Left lung (tissue), 10 donors: ENCODE measurements around the gene INPPL1. TPM values are rescaled to one million over a fixed set of nuclear protein-coding genes. Genes with fewer than 3 reads are reported as not detected.
"Not testable (repeated sequence)": the region's sequence is repeated elsewhere in the genome, so short reads cannot be mapped to it uniquely, and the experiment has no call there.

Experiments used
- ATAC-seq: fragments of 200-7000 bp; cut with Tn5 transposase; one replicate; pipeline ENCODE4 v1.9.1; 2020; ENCODE audit warnings: moderate library complexity
- DNase-seq, 4 donors: peaks; one replicate each; pipeline ENCODE4 v3.0.0-alpha.2; 2013 to 2020
- H3K27ac ChIP-seq, 2 donors: fragments of 200-600 bp; sonication (generic) in 1 of 2; one replicate each; pipeline versions ENCODE4 v1.5.0 to v1.8.0; 2020 to 2021
- H3K27me3 ChIP-seq, 2 donors: fragments of 200-600 bp; sonication (generic) in 1 of 2; one replicate each; pipeline versions ENCODE4 v1.5.0 to v1.8.0; 2020 to 2021
- H3K36me3 ChIP-seq, 2 donors: fragments of 200-600 bp; sonication (generic) in 1 of 2; one replicate each; pipeline versions ENCODE4 v1.5.0 to v1.8.0; 2020 to 2021
- H3K4me1 ChIP-seq, 2 donors: fragments of 200-600 bp; one replicate each; pipeline ENCODE4 v1.8.0; 2021
- H3K4me3 ChIP-seq, 2 donors: fragments of 200-600 bp; sonication (generic) in 1 of 2; one replicate each; pipeline versions ENCODE4 v1.5.0 to v1.8.0; 2020 to 2021; ENCODE audit warnings: mild to moderate bottlenecking in 1 of 2
- H3K9me3 ChIP-seq, 2 donors: fragments of 200-600 bp; sonication (generic) in 1 of 2; one replicate each; pipeline versions ENCODE4 v1.5.0 to v1.8.0; 2020 to 2021
- CTCF ChIP-seq, 2 donors: fragments of 200-600 bp; sonication (generic) in 1 of 2; IDR thresholded peaks; one replicate each; pipeline versions ENCODE4 v1.5.0 to v1.8.0; 2021; ENCODE audit warnings: antibody characterized with exemption in 2 of 2
- intact Hi-C, 2 donors: fragments of 100-400 bp; cut with DNase I; formaldehyde crosslinking; loops; one replicate each; pipeline versions ENCODE4 v1.11.2 to v1.14.2; 2022
- polyA plus RNA-seq, 6 donors: library from polyadenylated mRNA; unstranded; fragments of 120-200 nt; gene quantifications; one replicate each; pipeline ENCODE4 v1.2.1, GENCODE V29; 2013; ENCODE audit not compliant: insufficient read length in 6 of 6
- total RNA-seq, 2 donors: library from RNA; stranded (reverse); fragmentation: NEBNext Ultra II Directional; extraction: Animal tissue kit (Norgen Biotek cat#: 25700); gene quantifications; one replicate each; pipeline ENCODE4 v1.2.1, GENCODE V29; 2021
- donor health status: DM: no; HTN: yes; CAD: no.
- donor health status: DM: no; HTN: no; CAD: no.

The INPPL1 gene
- total and polyA plus RNA-seq, 8 donors: 140 to 218 (median 165) TPM

GRCh38 chr11:72179804-72180396 lies 44.7 kb upstream of the INPPL1 start:
- H3K27ac ChIP-seq: no peak overlapping the region
- H3K4me3 ChIP-seq: no peak overlapping the region
- DNase-seq (no peak), ATAC-seq (no peak)
- no peaks in the 10 kb centered on the region for H3K27me3 ChIP-seq
- peaks cover 0 to 5% of the 10 kb centered on the region in 2 donors for H3K4me1 ChIP-seq
- H3K36me3 ChIP-seq: no peaks in the 10 kb centered on the region
- intact Hi-C loops: no loop called here
- no peaks in the 10 kb centered on the region for H3K9me3 ChIP-seq
- TF ChIP-seq CTCF (IDR thresholded peaks at IDR 0.05): no peak

DNA sequence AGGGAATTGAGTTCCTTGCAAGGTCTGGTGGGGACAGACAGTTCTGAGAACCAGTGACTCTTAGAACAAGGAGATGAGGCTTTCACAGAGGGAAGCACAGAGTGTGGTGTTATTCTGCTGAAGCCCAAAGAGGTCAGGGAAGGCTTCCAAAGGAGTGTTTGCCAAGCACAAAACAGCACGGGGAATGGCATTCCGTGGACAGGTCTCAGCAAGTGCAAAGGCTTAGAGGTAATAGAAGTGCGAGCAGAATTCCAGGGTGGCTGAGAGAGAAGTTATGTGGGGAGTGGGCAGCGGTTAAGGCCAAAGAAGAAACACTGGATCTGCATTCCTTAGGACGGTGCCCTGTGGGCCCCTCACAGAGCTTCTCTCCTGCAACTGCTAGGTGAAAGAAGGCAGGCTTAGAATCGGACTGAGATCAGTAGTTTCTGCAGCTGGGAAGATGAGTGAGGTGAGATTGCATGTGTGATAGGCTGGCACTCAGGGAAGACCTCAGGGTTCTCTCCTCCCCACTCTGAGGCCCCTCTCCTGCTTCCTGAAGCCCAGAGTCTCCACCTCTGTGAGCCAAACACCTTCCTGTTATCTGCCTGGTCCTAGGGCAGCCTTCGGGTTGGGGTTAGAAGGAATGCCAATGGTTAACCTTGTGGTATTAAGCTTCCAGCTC lies 43.5 kb upstream of the INPPL1 start:
- H3K27ac ChIP-seq: peak overlapping the region in 1 of 2 donors; percentile 25
- ATAC-seq: peak; percentile 36
- H3K36me3 ChIP-seq, H3K4me1 ChIP-seq, H3K27me3 ChIP-seq, H3K4me3 ChIP-seq, H3K9me3 ChIP-seq, intact Hi-C loops, DNase-seq: not testable (repeated sequence)

- intact Hi-C loops, H3K4me1 ChIP-seq, H3K4me3 ChIP-seq, H3K36me3 ChIP-seq, H3K9me3 ChIP-seq, DNase-seq, H3K27me3 ChIP-seq: not testable (repeated sequence)
- H3K27ac ChIP-seq: peak overlapping the region in 1 of 2 donors; percentile 25
- ATAC-seq: peak; percentile 51
These were observed 43.0 kb upstream of the INPPL1 start for GRCh38 chr11:72181553-72181958.

GRCh38 chr11:72188267-72188666 lies 36.3 kb upstream of the INPPL1 start:
- Histone ChIP-seq H3K36me3 (no peaks in the 10 kb centered on the region), H3K4me3 (no peak overlapping the region), H3K9me3 (no peaks in the 10 kb centered on the region), H3K4me1 (peaks cover 3 to 11% of the 10 kb centered on the region in 2 donors), H3K27ac (no peak overlapping the region), H3K27me3 (no peaks in the 10 kb centered on the region)
- intact Hi-C loops: no loop called here
- TF ChIP-seq CTCF (IDR thresholded peaks at IDR 0.05): no peak
- ATAC-seq (no peak), DNase-seq (no peak)

- intact Hi-C loops: no loop called here
- no peak for TF ChIP-seq CTCF (IDR thresholded peaks at IDR 0.05)
These were observed 34.9 kb upstream of the INPPL1 start for GRCh38 chr11:72189455-72190250.

GRCh38 chr11:72190631-72191071 lies 33.9 kb upstream of the INPPL1 start:
- H3K27ac ChIP-seq: no peak overlapping the region
- H3K4me3 ChIP-seq: no peak overlapping the region
- DNase-seq (no peak), ATAC-seq (no peak)
- H3K27me3 ChIP-seq: no peaks in the 10 kb centered on the region
- intact Hi-C loops: no loop called here
- no peaks in the 10 kb centered on the region for H3K9me3 ChIP-seq
- no peaks in the 10 kb centered on the region for H3K36me3 ChIP-seq
- H3K4me1 ChIP-seq: peaks cover 0 to 11% of the 10 kb centered on the region in 2 donors
- no peak for TF ChIP-seq CTCF (IDR thresholded peaks at IDR 0.05)

More at GRCh38 chr11:72189455-72190250, 34.9 kb upstream of the INPPL1 start:
- DNase-seq (peak in 3 of 4 donors; percentile 84 to 95 (median 88)), ATAC-seq (peak; percentile 89)
- Histone ChIP-seq H3K27me3 (no peaks in the 10 kb centered on the region), H3K36me3 (no peaks in the 10 kb centered on the region), H3K4me1 (peaks cover 0 to 11% of the 10 kb centered on the region in 2 donors), H3K9me3 (no peaks in the 10 kb centered on the region), H3K4me3 (no peak overlapping the region), H3K27ac (peak overlapping the region; percentile 60 to 65)
